ENCODE measurements around the gene NUCB2. TPM values are rescaled to one million over a fixed set of nuclear protein-coding genes. Genes with fewer than 3 reads are reported as not detected.
A peak's percentile ranks its signal among the peaks of the same experiment; 100 is the strongest.

Gene NUCB2
- total and polyA plus RNA-seq, 2 of the 13 experiments (the other 11 are each of a cell fraction or from before 2014, with no cell fraction given), result 54.2 to 82.4 TPM

GRCh38 chr11:17276236-17277023 is at the start of gene NUCB2 (continued):
- TF ChIP-seq, protein P1, sequence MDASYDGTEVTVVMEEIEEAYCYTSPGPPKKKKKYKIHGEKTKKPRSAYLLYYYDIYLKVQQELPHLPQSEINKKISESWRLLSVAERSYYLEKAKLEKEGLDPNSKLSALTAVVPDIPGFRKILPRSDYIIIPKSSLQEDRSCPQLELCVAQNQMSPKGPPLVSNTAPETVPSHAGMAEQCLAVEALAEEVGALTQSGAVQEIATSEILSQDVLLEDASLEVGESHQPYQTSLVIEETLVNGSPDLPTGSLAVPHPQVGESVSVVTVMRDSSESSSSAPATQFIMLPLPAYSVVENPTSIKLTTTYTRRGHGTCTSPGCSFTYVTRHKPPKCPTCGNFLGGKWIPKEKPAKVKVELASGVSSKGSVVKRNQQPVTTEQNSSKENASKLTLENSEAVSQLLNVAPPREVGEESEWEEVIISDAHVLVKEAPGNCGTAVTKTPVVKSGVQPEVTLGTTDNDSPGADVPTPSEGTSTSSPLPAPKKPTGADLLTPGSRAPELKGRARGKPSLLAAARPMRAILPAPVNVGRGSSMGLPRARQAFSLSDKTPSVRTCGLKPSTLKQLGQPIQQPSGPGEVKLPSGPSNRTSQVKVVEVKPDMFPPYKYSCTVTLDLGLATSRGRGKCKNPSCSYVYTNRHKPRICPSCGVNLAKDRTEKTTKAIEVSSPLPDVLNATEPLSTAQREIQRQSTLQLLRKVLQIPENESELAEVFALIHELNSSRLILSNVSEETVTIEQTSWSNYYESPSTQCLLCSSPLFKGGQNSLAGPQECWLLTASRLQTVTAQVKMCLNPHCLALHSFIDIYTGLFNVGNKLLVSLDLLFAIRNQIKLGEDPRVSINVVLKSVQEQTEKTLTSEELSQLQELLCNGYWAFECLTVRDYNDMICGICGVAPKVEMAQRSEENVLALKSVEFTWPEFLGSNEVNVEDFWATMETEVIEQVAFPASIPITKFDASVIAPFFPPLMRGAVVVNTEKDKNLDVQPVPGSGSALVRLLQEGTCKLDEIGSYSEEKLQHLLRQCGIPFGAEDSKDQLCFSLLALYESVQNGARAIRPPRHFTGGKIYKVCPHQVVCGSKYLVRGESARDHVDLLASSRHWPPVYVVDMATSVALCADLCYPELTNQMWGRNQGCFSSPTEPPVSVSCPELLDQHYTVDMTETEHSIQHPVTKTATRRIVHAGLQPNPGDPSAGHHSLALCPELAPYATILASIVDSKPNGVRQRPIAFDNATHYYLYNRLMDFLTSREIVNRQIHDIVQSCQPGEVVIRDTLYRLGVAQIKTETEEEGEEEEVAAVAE (CRISPR knock-in tag; IDR thresholded peaks at IDR 0.05; ENCODE audit: borderline replicate concordance), result peak; percentile 85
- TF ChIP-seq MEF2D (CRISPR knock-in tag; IDR thresholded peaks at IDR 0.05) (no peak), KLF6 (CRISPR knock-in tag; IDR thresholded peaks at IDR 0.05) (no peak), RBM39 (IDR thresholded peaks at IDR 0.05; ENCODE audit: low read depth, low read length, poor library complexity, severe bottlenecking) (peak; percentile 62), ZNF329 (CRISPR knock-in tag; IDR thresholded peaks at IDR 0.05; ENCODE audit: low read depth) (0 out of 2 replicates have a peak, but pooled peaks have one; percentile 21), ZNF431 (CRISPR knock-in tag; IDR thresholded peaks at IDR 0.05; ENCODE audit: borderline replicate concordance, low read depth) (no peak), PRMT3 (CRISPR knock-in tag; IDR thresholded peaks at IDR 0.05; ENCODE audit: borderline replicate concordance, low read depth) (no peak), ZNF841 (CRISPR knock-in tag; IDR thresholded peaks at IDR 0.05; ENCODE audit: borderline replicate concordance) (no peak), RORA (CRISPR knock-in tag; IDR thresholded peaks at IDR 0.05) (no peak), MLLT10 (CRISPR knock-in tag; IDR thresholded peaks at IDR 0.05) (no peak), HNF4A (CRISPR knock-in tag; IDR thresholded peaks at IDR 0.05) (no peak; the same call in 1 of the 2 replicates), SUZ12 (IDR thresholded peaks at IDR 0.05; ENCODE audit: low read depth, low read length) (no peak), ZNF644 (CRISPR knock-in tag; IDR thresholded peaks at IDR 0.05; ENCODE audit: low read depth) (no peak), KMT2A (CRISPR knock-in tag; IDR thresholded peaks at IDR 0.05) (peak; percentile 83; the same call in 1 of the 2 replicates), ZNF703 (CRISPR knock-in tag; IDR thresholded peaks at IDR 0.05; ENCODE audit: borderline replicate concordance) (no peak; the same call in 1 of the 2 replicates), HNRNPUL1 (IDR thresholded peaks at IDR 0.05; ENCODE audit: low read depth, low read length) (no peak), ZNF749 (CRISPR knock-in tag; IDR thresholded peaks at IDR 0.05; ENCODE audit: borderline replicate concordance) (0 out of 2 replicates have a peak, but pooled peaks have one; percentile 48), U2AF2 (IDR thresholded peaks at IDR 0.05; ENCODE audit: low read depth, low read length) (0 out of 2 replicates have a peak, but pooled peaks have one; percentile 71), SAP130 (CRISPR knock-in tag; IDR thresholded peaks at IDR 0.05; ENCODE audit: low read depth) (peak; percentile 66; the same call in 1 of the 2 replicates)
- TF ChIP-seq, protein P2, sequence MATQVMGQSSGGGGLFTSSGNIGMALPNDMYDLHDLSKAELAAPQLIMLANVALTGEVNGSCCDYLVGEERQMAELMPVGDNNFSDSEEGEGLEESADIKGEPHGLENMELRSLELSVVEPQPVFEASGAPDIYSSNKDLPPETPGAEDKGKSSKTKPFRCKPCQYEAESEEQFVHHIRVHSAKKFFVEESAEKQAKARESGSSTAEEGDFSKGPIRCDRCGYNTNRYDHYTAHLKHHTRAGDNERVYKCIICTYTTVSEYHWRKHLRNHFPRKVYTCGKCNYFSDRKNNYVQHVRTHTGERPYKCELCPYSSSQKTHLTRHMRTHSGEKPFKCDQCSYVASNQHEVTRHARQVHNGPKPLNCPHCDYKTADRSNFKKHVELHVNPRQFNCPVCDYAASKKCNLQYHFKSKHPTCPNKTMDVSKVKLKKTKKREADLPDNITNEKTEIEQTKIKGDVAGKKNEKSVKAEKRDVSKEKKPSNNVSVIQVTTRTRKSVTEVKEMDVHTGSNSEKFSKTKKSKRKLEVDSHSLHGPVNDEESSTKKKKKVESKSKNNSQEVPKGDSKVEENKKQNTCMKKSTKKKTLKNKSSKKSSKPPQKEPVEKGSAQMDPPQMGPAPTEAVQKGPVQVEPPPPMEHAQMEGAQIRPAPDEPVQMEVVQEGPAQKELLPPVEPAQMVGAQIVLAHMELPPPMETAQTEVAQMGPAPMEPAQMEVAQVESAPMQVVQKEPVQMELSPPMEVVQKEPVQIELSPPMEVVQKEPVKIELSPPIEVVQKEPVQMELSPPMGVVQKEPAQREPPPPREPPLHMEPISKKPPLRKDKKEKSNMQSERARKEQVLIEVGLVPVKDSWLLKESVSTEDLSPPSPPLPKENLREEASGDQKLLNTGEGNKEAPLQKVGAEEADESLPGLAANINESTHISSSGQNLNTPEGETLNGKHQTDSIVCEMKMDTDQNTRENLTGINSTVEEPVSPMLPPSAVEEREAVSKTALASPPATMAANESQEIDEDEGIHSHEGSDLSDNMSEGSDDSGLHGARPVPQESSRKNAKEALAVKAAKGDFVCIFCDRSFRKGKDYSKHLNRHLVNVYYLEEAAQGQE (IDR thresholded peaks at IDR 0.05; ENCODE audit: borderline replicate concordance in 1 of 2, low read depth in 1 of 2, low read length in 2 of 2), result no peak
- TF ChIP-seq, protein P3, sequence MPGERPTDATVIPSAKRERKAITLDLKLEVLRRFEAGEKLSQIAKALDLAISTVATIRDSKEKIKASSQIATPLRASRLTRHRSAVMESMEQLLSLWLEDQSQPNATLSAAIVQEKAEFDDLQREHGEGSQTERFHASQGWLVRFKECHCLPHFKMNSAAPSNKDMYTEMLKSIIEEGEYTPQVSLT (CRISPR knock-in tag; IDR thresholded peaks at IDR 0.05; ENCODE audit: borderline replicate concordance, low read depth), result no peak; the same call in 1 of the 2 replicates
